GM21723 (cell line): ENCODE data around the gene ASTE1.
"Not testable (repeated sequence)": the region's sequence is repeated elsewhere in the genome, so short reads cannot be mapped to it uniquely, and the experiment has no call there.

Source experiments
- ATAC-seq: cut with Tn5 transposase; IDR thresholded peaks from one replicate; pipeline ENCODE4 v1.9.1; 2021; ENCODE audit warnings: mild to moderate bottlenecking, moderate library complexity; ENCODE audit not compliant: unreplicated experiment

ASTE1 gene

DNA sequence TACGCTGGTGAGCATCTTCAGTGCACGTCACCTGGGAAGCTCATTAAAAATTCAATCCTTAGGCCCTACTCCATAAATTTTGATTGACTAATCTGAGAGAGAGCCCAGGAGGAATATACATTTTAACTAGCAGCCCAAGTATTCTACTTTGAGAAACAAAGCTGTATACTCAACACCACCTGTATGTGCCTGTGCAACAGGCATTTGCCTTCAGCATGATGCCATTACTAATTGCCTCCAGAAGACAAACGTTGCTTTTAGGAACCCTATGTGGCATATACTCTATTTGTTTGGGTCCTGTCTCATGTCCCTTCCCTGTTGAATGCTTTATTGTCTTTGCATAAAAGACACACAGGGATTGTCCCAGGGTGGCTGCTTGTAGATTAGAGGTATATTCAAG, 7.7 kb downstream of the ASTE1 start:
- ATAC-seq: no peak

DNA sequence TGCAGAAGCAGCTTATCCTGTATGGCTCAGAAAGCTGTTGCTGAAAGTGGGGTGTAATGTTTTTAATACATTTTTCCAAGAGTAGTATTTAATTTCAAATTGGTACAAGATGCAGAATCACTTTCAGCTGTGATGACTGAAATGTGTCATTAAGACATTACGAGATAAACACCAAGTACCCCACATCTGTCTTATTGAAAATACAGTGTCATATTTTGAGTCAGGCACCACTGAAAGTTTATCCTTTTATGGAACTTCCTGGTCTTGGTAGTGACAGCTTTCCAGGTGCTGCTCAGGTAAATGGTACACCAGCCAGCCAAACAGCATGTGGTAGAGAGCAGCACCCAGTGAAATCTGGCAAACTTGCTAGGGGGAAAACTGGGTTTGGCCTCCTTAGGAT, 16.9 kb downstream of the ASTE1 start:
- ATAC-seq: no peak

DNA sequence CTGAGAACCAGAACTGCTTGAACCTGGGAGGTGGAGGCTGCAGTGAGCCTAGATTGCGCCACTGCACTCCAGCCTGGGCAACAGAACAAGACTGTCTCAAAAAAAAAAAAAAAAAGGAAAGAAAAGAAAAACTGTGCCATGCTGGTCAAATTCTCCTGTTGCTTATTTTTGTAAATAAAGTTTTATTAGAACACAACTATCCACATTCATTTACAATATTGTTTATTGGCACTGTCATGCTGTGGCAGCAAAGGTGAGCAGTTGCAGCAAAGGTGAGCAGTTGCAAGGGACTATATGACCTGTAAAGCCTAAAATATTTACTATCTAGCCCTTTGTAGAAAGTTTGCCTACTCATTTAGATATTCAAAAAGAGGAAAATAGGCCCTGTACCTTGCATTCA, 18.3 kb downstream of the ASTE1 start:
- ATAC-seq: no peak

DNA sequence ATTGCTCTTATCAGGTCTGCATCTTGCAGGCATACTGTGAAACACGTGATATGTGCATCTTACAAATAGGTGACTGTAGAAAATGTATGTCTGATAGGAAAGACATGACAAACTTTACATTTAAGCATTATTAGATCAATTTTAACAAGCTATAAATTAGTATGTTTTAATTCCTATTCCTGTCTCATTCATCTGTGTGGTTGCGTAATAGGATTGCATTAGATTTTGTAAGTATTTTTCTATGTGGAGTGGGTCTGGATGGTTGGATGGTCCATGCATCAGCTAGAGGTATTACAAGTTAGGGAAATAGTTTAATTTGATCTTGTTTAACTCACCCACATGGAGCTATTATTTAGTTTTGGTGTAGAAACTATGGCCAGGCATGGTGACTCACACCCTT, 18.8 kb downstream of the ASTE1 start:
- ATAC-seq: no peak

DNA sequence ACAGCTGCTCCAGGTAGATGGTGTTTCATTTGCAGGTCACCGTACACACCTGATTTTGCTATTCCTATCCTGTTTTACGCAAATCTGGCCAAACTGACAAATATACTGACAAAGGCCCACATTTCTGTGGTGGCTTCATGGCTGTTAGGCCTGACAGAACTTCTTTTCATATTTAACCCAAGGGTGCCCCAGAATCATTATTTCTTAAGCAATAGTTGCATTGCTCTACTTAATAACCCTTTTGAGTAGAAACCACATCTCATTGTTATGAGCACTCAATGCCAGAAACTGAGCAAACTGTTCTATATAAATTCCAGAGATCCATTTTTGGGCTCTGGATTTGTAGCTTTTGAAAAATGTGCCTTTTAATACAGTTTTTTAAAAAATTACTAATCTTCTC, 19.4 kb downstream of the ASTE1 start:
- ATAC-seq: no peak

DNA sequence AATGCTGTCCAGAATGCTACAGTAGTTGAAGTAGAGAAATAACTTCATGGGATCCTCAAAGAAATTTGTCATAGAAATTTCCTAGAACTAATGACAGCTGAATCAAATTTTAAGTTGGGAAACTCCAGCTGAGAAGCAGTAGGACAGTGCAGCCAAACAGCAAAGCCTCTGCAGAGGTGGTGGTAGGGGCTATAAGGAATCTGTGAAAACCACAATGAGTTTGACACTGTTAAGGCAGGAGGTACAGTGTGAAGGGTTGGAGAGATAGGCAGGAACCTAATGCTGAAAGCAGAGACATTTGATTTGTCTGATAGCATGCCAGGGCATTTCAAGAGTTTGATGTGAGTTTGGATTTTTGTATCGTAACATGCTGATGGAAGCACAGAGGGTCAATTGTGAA, 22.0 kb downstream of the ASTE1 start:
- no peak for ATAC-seq

DNA sequence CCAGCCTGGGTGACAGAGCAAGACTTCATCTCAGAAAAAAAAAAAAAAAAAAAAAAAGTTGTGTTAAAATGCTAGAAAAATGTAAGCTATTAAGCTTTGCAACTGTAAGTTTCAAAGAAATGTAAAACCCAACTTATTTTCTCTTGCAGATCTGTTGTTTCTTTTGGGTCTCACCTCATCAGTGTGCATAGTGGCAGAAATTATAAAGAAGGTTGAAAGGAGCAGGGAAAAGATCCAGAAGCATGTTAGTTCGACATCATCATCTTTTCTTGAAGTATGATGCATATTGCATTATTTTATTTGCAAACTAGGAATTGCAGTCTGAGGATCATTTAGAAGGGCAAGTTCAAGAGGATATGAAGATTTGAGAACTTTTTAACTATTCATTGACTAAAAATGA, 25.6 kb downstream of the ASTE1 start:
- no peak for ATAC-seq

DNA sequence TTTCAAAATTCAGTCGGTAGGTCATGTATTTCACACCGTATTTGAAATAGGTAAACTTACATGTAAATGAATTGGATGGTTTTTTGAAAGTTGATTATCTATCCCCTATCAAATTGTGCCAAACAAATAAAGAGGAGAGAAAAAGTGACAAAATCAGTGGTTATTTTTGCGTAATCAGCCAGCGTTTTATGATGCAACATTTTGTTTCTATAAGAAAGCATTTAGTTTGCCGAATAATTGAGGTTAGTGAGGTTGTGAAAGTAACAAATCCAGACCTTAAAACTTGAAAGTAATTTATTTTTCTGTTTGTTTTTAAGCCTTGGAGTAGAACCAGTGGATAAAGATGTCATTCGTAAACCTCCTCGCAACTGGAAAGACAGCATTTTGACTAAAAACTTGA, 29.3 kb downstream of the ASTE1 start:
- no peak for ATAC-seq

DNA sequence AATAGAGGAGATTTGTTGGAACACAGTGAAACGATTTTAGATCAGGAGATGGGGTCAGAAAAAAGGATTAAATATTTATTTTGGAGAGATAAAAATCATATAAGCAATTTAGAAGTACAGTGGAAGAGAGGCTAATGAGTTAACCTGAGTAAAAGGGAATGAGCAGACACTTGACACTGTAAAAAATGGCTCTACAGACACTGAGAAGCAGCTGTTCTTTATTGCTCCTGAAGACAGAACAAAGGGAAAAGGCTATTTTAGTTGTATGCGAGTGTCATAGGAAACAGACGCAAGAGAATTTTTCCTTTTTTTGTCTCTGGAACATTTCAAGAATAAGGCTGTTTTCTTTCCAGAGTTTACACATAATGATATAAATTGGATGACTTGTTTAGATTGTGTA, 34.3 kb downstream of the ASTE1 start:
- ATAC-seq: no peak

DNA sequence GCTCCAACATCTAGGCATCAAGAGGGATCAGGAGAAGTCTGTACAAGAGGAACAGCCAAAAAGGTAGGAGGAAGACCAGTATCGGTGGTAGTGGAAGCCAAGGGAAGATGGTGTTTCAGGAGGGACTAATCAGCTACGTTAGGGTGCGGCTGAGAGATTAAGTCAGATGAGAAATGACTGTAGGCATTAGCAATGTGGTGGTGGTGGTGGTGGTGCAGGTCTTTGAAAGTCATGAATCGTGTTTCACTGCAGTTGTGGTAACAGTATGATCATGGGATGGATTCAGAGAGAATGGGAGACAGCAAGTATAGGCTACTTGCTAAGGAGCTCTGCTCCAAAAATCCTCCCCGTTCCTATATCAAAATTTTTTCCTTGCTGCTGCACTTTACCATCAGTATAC, 35.5 kb downstream of the ASTE1 start:
- ATAC-seq: no peak

DNA sequence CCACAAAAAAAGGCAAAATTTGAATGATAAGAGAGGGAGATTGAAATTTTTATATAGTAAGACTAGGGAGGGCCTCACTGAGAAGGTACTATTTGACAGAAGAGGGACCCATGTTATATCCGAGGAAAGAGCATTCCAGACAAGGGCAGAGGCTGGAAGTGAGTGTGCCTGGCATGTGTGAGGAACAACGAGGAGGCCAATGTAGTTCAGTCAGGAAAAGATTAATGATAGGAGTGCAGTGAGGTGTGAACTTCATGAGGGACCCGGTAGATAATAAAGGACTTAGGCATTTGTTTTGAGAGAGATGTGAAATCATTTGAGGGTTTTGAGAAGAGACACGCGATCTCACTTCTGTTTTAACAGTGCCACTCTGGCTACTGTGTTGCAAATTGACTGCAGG, 36.3 kb downstream of the ASTE1 start:
- ATAC-seq: no peak

DNA sequence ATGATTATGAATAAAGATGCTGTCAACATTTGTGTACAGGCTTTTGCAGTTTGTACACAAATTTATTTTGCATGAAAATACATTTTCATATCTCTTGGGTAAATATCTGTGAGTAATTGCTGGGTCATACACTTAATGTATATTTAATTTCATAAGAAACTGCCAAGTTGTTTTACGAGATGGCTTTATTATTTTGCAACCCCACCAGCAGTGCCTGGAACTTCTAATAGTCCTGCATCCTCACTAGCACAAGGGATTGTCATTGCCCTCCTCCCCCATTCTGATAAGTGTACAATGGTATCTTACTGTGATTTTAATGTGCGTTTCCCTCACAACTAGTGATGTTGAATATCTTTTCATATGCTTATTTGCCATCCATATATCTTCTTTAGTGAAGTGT, 45.2 kb downstream of the ASTE1 start:
- ATAC-seq: no peak

DNA sequence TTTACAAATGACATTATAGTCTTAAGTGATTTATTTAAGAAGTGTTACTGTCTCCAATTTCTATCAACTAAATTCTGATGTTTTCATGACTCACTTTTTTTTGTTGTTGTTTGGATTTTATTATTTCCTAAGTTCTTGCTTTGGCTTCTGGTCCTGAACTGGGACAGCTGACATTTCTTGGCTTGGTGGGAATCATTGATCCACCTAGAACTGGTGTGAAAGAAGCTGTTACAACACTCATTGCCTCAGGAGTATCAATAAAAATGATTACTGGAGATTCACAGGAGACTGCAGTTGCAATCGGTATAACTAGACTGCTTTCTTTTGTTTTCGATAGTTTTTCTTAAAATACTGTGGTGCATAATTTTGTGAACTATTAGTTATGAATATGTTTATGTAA, 47.5 kb downstream of the ASTE1 start:
- no peak for ATAC-seq

DNA sequence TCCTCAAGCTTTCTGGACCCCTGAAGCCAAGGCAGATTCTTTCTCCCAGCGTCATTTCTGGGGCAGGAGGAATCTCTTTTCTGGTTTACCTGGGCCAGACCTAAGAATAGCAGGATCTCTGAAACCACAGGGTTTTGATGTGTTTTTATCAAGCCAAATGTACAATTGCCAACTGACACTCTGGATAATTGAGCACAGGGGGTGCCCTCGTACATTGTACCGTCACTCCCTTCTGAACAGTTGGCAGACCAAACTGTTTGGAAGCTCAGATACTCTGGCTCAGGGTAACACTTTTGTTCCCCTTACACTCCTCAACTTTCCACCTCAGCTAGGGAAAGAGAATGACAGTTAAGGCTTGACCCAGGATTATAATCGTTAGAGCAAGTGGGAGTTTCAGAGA, 49.9 kb downstream of the ASTE1 start:
- no peak for ATAC-seq

DNA sequence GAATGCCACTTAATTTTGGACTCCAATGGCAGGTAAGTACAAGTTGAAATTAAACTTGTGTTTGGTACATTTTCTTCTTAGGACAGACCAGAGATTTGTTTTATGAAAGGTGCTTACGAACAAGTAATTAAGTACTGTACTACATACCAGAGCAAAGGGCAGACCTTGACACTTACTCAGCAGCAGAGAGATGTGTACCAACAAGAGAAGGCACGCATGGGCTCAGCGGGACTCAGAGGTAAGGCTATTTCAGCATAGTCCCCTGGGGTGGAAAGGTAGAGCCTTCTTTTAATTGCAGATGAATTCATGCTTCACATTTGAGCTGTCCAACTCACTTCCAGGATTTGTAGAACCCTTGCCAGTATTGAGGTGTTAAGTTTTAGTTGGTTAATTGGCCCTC, 51.4 kb downstream of the ASTE1 start:
- no peak for ATAC-seq

DNA sequence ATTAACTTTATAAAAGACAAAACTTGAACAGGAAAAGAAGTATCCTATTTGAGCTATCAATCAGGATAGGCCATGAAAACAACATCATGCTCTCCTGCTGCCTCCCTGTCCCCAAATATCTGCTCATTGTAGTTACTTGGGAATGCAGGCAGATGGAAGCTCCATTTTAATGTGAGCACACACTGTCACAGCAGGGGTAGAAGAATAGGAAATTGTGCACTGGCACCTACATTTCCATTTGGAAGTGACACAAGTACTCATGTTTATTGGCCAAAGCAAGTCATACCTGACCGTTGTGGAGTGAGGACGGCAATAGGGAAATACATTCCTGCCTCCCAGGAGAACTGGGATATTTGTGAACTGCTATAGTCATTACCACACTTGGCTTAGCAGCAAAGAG, 52.4 kb downstream of the ASTE1 start:
- ATAC-seq: no peak

DNA sequence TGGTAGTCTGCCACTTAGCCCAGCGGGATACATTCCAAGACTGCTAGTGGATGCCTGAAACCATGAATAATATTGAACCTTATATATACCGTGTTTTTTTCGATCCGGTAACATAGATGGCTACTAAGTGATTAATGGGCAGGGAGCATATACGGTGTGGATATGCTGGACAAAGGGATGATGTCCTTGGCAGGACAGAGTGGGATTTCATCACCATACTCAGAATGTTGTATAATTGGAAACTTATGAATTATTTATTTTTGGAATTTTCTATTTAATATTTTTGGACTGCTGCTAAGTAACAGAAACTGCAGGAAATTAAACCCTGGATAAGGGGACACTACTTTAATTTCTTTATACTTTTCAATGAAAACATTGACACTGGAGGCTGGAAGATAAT, 53.2 kb downstream of the ASTE1 start:
- no peak for ATAC-seq

DNA sequence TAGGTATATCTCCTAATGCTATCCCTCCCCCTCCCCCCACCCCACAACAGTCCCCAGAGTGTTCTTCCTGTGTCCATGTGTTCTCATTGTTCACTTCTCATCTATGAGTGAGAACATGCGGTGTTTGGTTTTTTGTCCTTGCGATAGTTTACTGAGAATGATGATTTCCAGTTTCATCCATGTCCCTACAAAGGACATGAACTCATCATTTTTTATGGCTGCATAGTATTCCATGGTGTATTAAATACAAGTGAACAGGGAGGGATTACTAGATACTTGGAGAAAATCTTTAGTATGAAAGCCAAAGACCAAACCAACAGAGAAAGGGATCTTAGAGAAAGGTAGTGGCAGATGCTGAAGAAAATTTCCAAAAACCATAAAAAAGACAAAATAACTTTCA, 54.0 kb downstream of the ASTE1 start:
- ATAC-seq: not testable (repeated sequence)

DNA sequence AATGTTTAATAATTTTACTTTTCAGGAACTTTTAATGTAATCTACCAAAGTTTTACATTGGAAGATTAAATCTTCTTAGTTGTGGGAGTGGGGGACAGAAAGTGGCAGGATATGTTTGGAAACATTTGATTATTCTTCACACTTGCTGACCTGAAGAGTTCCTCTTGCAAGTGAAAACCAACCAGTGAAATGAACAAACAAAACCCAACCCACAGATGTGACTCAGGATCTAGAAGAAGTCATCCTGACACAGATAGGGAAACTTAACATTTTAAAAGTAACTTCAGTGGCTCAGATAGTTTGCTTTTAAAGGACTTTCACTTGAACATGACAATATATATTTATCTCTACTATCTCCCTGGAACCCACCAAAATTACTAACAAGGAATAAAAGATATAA, 55.4 kb downstream of the ASTE1 start:
- no peak for ATAC-seq

DNA sequence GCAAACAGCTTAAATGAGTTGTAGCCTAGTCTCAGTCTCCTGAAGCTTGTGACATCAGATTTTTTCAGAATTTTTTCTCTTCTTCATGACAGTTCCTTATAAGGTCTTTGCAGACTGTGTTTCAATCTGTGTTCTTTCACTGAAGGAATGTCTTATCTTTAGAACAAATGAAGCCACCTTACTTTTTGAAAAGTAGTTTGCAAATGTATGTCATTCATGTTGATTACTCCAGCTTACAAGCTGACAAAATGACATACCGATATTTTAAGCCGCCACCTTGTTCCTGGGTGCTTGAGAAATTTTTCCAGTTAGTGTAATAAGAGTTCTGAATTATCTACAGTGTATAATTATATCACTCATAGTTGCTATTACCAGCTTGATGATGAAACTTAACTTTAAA, 57.0 kb downstream of the ASTE1 start:
- no peak for ATAC-seq

DNA sequence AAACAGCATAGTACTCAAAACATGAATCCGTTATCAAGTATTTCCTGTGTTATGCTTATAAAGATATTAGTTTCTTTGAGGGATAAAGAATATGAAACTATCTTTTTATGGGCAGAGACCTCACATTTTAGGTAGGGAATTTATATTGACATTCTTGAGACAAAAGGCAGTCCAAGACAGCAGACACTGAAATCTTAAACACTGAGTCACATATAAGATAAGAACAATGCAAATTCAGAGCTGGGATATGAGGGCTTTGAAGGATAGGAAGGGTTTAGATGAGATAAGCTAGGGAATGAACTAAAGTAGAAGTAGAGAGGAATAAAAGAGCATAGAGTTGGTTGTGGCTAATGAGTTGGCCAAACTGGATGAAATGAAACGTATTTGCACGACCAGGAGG, 58.4 kb downstream of the ASTE1 start:
- no peak for ATAC-seq

DNA sequence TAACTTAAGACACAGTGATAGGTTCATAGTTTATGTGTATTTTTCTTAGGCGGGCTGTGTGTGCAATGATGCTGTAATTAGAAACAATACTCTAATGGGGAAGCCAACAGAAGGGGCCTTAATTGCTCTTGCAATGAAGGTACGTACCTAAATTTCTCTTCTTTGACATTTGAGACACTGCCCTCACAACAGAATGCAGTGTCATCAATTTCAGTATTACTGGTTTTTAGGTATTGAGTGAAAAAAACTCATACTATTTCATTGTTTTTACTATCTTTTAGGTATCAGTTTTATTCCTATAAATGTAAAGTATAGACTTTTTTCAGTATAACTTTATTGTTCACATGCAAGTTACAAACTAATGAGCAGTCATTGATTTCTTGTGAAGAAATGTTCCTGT, 59.3 kb downstream of the ASTE1 start:
- ATAC-seq: no peak

DNA sequence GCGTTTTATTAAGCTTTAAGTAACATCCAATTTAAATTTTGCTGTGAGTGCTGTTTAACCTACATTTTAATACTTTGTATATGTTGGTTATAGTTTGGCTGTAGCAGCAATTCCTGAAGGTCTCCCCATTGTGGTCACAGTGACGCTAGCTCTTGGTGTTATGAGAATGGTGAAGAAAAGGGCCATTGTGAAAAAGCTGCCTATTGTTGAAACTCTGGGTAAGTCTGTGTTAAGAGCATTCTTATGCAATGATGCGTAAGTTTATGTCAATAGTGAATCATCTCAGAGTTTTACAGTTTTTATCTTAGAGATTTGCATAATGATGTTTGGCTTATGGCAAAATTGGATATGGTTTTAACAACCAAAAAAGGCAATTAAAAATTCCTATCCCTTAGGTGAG, 62.7 kb downstream of the ASTE1 start:
- no peak for ATAC-seq
